ENCODE measurements around the gene MAP1S.
A peak's percentile ranks its signal among the peaks of the same experiment; 100 is the strongest.

Gene MAP1S

GRCh38 chr19:17718947-17719711 lies at the start of gene MAP1S:
Gene MAP1S (plus strand): TSS chr19:17719480. CDS start chr19:17719503, 23 bp downstream.
- DNase-seq (ENCODE audit: low read depth in 2 of 2) = peak; percentile 49 to 56

- DNase-seq (ENCODE audit: low read depth in 2 of 2) = no peak
Measured at GRCh38 chr19:17671906-17672305, 47.4 kb upstream of the MAP1S start.

- no peak for DNase-seq (ENCODE audit: low read depth in 2 of 2)
Measured at GRCh38 chr19:17673937-17674799, 45.1 kb upstream of the MAP1S start.

GRCh38 chr19:17676295-17676694 lies 43.0 kb upstream of the MAP1S start:
- no peak for DNase-seq (ENCODE audit: low read depth in 2 of 2)

- no peak for DNase-seq (ENCODE audit: low read depth in 2 of 2)
Measured at GRCh38 chr19:17677002-17677401, 42.3 kb upstream of the MAP1S start.

GRCh38 chr19:17678836-17679235 lies 40.4 kb upstream of the MAP1S start:
- no peak for DNase-seq (ENCODE audit: low read depth in 2 of 2)

- no peak for DNase-seq (ENCODE audit: low read depth in 2 of 2)
Measured at GRCh38 chr19:17679526-17680229, 39.6 kb upstream of the MAP1S start.

- peak in 1 of 2 donors; percentile 18 for DNase-seq (ENCODE audit: low read depth in 2 of 2)
Measured at GRCh38 chr19:17680230-17680722, 39.0 kb upstream of the MAP1S start.

- no peak for DNase-seq (ENCODE audit: low read depth in 2 of 2)
Measured at GRCh38 chr19:17681505-17682125, 37.7 kb upstream of the MAP1S start.

GRCh38 chr19:17682273-17682672 lies 37.0 kb upstream of the MAP1S start:
- no peak for DNase-seq (ENCODE audit: low read depth in 2 of 2)

- no peak for DNase-seq (ENCODE audit: low read depth in 2 of 2)
Measured at GRCh38 chr19:17683078-17683477, 36.2 kb upstream of the MAP1S start.

GRCh38 chr19:17684256-17684655 lies 35.0 kb upstream of the MAP1S start:
- no peak for DNase-seq (ENCODE audit: low read depth in 2 of 2)

GRCh38 chr19:17685451-17686022 lies 33.7 kb upstream of the MAP1S start:
- DNase-seq (ENCODE audit: low read depth in 2 of 2) = no peak

GRCh38 chr19:17686023-17686521 lies 33.2 kb upstream of the MAP1S start:
- DNase-seq (ENCODE audit: low read depth in 2 of 2) = no peak

- DNase-seq (ENCODE audit: low read depth in 2 of 2) = no peak
Measured at GRCh38 chr19:17686592-17687024, 32.7 kb upstream of the MAP1S start.

GRCh38 chr19:17687141-17687856 lies 32.0 kb upstream of the MAP1S start:
- no peak for DNase-seq (ENCODE audit: low read depth in 2 of 2)

- DNase-seq (ENCODE audit: low read depth in 2 of 2) = peak in 1 of 2 donors; percentile 27
Measured at GRCh38 chr19:17687857-17688784, 31.2 kb upstream of the MAP1S start, which contains the start of gene UNC13A. Gene UNC13A (minus strand): TSS chr19:17688354. CDS start chr19:17688199, 155 bp downstream.

GRCh38 chr19:17688853-17689595 lies 30.3 kb upstream of the MAP1S start:
- no peak for DNase-seq (ENCODE audit: low read depth in 2 of 2)
